ENCODE results near the gene ARMC8. TPM values are rescaled to one million over a fixed set of nuclear protein-coding genes. Genes with fewer than 3 reads are reported as not detected.
A peak's percentile ranks its signal among the peaks of the same experiment; 100 is the strongest.

The ARMC8 gene
- total and polyA plus RNA-seq, 2 of the 8 experiments (the other 6 are each of a cell fraction or from before 2014, with no cell fraction given) = 47.3 to 58.5 TPM

DNA sequence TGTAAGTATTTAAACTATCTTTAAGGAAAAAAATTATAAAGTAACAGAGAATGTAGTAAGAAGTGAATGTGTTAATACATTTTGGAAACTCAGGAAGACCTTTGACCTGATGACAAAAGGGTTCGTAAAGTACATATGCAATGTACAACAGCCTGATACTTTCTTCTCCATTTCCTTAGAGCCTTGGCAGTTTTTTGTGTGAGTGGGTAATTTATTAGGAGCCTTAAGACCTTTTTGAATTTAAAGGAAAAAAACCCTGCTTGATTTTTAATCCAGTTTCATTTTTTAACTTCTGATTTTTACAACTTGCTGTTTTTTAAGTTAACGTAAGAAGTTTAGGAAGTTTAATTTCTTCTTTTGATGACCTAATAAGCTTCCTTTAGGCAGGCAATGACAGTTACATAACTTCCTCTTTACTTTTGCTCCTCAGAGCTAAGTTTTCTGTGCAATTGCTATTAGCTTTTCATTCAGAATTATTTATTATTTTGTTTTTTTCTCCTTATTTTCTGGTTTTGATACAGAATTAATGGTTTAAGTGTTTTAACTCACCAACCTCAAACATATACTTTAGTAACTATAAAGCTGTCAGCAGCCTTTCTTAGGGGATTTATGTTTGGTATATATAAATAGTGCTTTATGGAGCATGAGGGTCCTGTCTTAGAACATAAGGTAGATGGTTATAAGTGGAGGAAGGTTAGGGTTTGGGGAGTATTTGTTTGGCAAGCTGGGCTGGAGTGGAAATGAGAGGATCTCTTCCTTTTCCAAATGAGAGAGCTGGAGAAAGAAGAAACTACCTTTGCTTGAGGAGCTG is 35.2 kb downstream of the ARMC8 start:
- 98% methylated on average over 2 of the region's 2 CpGs; no CpG with 5 or more reads in 1 of the 2 experiments for WGBS, 2 experiments (ENCODE audit: extremely low coverage in 1 of 2, insufficient coverage in 1 of 2, insufficient read length in 1 of 2, insufficient replicate concordance in 2 of 2, low coverage in 1 of 2, low lambda C conversion rate in 2 of 2, missing lambda C conversion rate in 1 of 2)
- Histone ChIP-seq H3K79me1 (ENCODE audit: low read depth, low read length) (no peaks in the 10 kb centered on the region; the same call in 1 of the 2 replicates), H3K56ac (replicated peaks; ENCODE audit: insufficient read length, low read depth, low read length) (no peak overlapping the region), H2AFZ (ENCODE audit: low read length) (no peak overlapping the region), H3K9me3 (ENCODE audit: insufficient read depth in 2 of 2, low read depth in 1 of 2, low read length in 1 of 2) (no peaks in the 10 kb centered on the region), H3K27me3 (replicated peaks in 1 of 4; ENCODE audit: control insufficient read depth in 3 of 4, extremely low read depth in 1 of 4, insufficient read depth in 3 of 4, low read length in 3 of 4) (no peaks in the 10 kb centered on the region), H3K14ac (ENCODE audit: insufficient read length) (no peak overlapping the region), H3K9ac (replicated peaks in 1 of 4; ENCODE audit: extremely low read depth in 1 of 4, low read depth in 3 of 4, low read length in 3 of 4) (no peak overlapping the region), H2BK12ac (ENCODE audit: low read depth, low read length) (no peak overlapping the region), H3K27ac (ENCODE audit: low read depth, low read length) (no peak overlapping the region), H3K4me1 (replicated peaks in 1 of 4; ENCODE audit: control insufficient read depth in 3 of 4, insufficient read depth in 4 of 4, low read length in 3 of 4) (no peaks in the 10 kb centered on the region), H3K4me3 (ENCODE audit: extremely low read depth in 1 of 4, insufficient read depth in 2 of 4, low read depth in 3 of 4, low read length in 4 of 4) (no peak overlapping the region), H3K4me2 (ENCODE audit: insufficient read depth in 1 of 2, low read depth in 2 of 2, low read length in 2 of 2) (no peak overlapping the region), H2AK5ac (ENCODE audit: low read depth, low read length) (no peak overlapping the region), H2BK20ac (ENCODE audit: low read length) (no peak overlapping the region), H3K36me3 (ENCODE audit: control insufficient read depth in 2 of 4, insufficient read depth in 4 of 4, low read length in 3 of 4) (peaks cover 7 to 46% (median 25%) of the 10 kb centered on the region in 4 experiments; a peak in 7 of 8 replicates), H3K23ac (ENCODE audit: insufficient read length) (no peak overlapping the region), H3K18ac (ENCODE audit: extremely low read depth, low read length) (no peak overlapping the region), H3K79me2 (ENCODE audit: control insufficient read depth in 1 of 2, insufficient read depth in 2 of 2, low read length in 2 of 2) (peaks cover 0 to 35% of the 10 kb centered on the region in 2 experiments; a peak in 2 of 4 replicates), H3K23me2 (ENCODE audit: low read depth, low read length) (no peaks in the 10 kb centered on the region), H4K20me1 (replicated peaks in 1 of 2; ENCODE audit: control insufficient read depth in 1 of 2, insufficient read depth in 2 of 2, low read length in 2 of 2) (peaks cover 0 to 2% of the 10 kb centered on the region in 2 experiments), H4K5ac (ENCODE audit: insufficient read length, low read depth, low read length) (no peak overlapping the region), H2BK5ac (ENCODE audit: low read depth, low read length) (no peak overlapping the region), H4K91ac (replicated peaks; ENCODE audit: insufficient read length, low read length) (no peak overlapping the region), H4K8ac (ENCODE audit: extremely low read depth, insufficient read depth, low read length) (no peak overlapping the region), H2BK120ac (replicated peaks; ENCODE audit: low read depth, low read length) (no peak overlapping the region), H3K4ac (replicated peaks; ENCODE audit: insufficient read length, low read depth, low read length) (no peak overlapping the region), H2BK15ac (ENCODE audit: low read length) (no peak overlapping the region)
- FAIRE-seq (peak; percentile 36), DNase-seq (ENCODE audit: low read depth in 1 of 2, low spot score in 2 of 2) (no peak)
- no peak for TF ChIP-seq SIRT6 (IDR thresholded peaks at IDR 0.05; ENCODE audit: low read length)
- no peak for TF ChIP-seq MAFK (IDR thresholded peaks at IDR 0.05; ENCODE audit: low read depth, low read length)
- TF ChIP-seq, protein P1, sequence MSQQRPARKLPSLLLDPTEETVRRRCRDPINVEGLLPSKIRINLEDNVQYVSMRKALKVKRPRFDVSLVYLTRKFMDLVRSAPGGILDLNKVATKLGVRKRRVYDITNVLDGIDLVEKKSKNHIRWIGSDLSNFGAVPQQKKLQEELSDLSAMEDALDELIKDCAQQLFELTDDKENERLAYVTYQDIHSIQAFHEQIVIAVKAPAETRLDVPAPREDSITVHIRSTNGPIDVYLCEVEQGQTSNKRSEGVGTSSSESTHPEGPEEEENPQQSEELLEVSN (IDR thresholded peaks at IDR 0.05) = no peak
- TF ChIP-seq, protein P2, sequence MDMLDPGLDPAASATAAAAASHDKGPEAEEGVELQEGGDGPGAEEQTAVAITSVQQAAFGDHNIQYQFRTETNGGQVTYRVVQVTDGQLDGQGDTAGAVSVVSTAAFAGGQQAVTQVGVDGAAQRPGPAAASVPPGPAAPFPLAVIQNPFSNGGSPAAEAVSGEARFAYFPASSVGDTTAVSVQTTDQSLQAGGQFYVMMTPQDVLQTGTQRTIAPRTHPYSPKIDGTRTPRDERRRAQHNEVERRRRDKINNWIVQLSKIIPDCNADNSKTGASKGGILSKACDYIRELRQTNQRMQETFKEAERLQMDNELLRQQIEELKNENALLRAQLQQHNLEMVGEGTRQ (IDR thresholded peaks at IDR 0.05; ENCODE audit: low read length) = no peak
- no peak for TF ChIP-seq BRCA1 (IDR thresholded peaks at IDR 0.05; ENCODE audit: low read depth, low read length)
- no peak for TF ChIP-seq CBX5 (IDR thresholded peaks at IDR 0.05; ENCODE audit: low read depth, low read length)
- TF ChIP-seq, protein P3, sequence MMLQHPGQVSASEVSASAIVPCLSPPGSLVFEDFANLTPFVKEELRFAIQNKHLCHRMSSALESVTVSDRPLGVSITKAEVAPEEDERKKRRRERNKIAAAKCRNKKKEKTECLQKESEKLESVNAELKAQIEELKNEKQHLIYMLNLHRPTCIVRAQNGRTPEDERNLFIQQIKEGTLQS (IDR thresholded peaks at IDR 0.05; ENCODE audit: insufficient read depth, low read depth, low read length) = no peak
- TF ChIP-seq TAF7 (optimal IDR thresholded peaks at IDR 0.05; ENCODE audit: borderline replicate concordance, low read depth, low read length) = no peak
- no peak for TF ChIP-seq YY1 (IDR thresholded peaks at IDR 0.05; ENCODE audit: low read depth, low read length)
- no peak for TF ChIP-seq HDAC6 (IDR thresholded peaks at IDR 0.05; ENCODE audit: low read depth, low read length)
- ChIA-PET CTCF (ENCODE audit: partially characterized antibody) (interaction anchor here (0.9 to 1.3 kb wide), 2 partner anchors 48 to 104 kb away, joined by 3 to 4 read pairs; partner anchors contain the start of gene DBR1), POLR2A (ENCODE audit: partially characterized antibody) (interaction anchor here (1.1 kb wide), 1 partner anchor 35 kb away, joined by 3 read pairs; the partner anchor contains the start of gene ARMC8)

Data from H1 (cell line).